ENCODE results near the gene XYLT1.

- TF ChIP-seq CTCF (optimal IDR thresholded peaks at IDR 0.05 in 1 of 3, IDR thresholded peaks at IDR 0.05 in 1 of 3, conservative IDR thresholded peaks at IDR 0.05 in 1 of 3; ENCODE audit: extremely low read depth in 1 of 3, insufficient read depth in 2 of 3, low read length in 3 of 3) (no peak), EZH2 (IDR thresholded peaks at IDR 0.05; ENCODE audit: low read length) (no peak)
Measured at GRCh38 chr16:17251496-17251895, 219.3 kb downstream of the XYLT1 start.
